IPS-18c (cell line): ENCODE data around the gene MYLK.

Experiments used
- H3K4me3 ChIP-seq: 2 replicates; pipeline ENCODE4 v1.7.0; 2013; ENCODE audit warnings: low read depth, mild to moderate bottlenecking, low read length, moderate library complexity; ENCODE audit not compliant: insufficient read depth
- H3K9me3 ChIP-seq: one replicate; pipeline ENCODE4 v1.6.1; 2013; ENCODE audit warnings: mild to moderate bottlenecking, low read length, moderate library complexity; ENCODE audit not compliant: control insufficient read depth, insufficient read depth

The MYLK gene

GRCh38 chr3:123843668-123844067 lies 40.5 kb downstream of the MYLK start:
- peaks cover 7% of the 10 kb centered on the region for H3K9me3 ChIP-seq
- no peak overlapping the region for H3K4me3 ChIP-seq

- peaks cover 2% of the 10 kb centered on the region for H3K9me3 ChIP-seq
- no peak overlapping the region for H3K4me3 ChIP-seq
These were observed 41.4 kb downstream of the MYLK start for GRCh38 chr3:123842711-123843110.

- peaks cover 2% of the 10 kb centered on the region for H3K9me3 ChIP-seq
- no peak overlapping the region for H3K4me3 ChIP-seq
These were observed 42.5 kb downstream of the MYLK start for GRCh38 chr3:123841476-123842238.

GRCh38 chr3:123840961-123841360 lies 43.2 kb downstream of the MYLK start:
- Histone ChIP-seq H3K4me3 (no peak overlapping the region), H3K9me3 (peaks cover 2% of the 10 kb centered on the region)

GRCh38 chr3:123837858-123838257 lies 46.3 kb downstream of the MYLK start:
- Histone ChIP-seq H3K9me3 (no peaks in the 10 kb centered on the region), H3K4me3 (no peak overlapping the region)

GRCh38 chr3:123834631-123835030 lies 49.5 kb downstream of the MYLK start:
- Histone ChIP-seq H3K9me3 (no peaks in the 10 kb centered on the region), H3K4me3 (no peak overlapping the region)

- H3K4me3 ChIP-seq: no peak overlapping the region
These were observed 50.7 kb downstream of the MYLK start for GRCh38 chr3:123833398-123833785.

GRCh38 chr3:123832692-123833397 lies 51.3 kb downstream of the MYLK start:
- Histone ChIP-seq H3K4me3 (no peak overlapping the region), H3K9me3 (no peaks in the 10 kb centered on the region)

More at GRCh38 chr3:123833398-123833785, 50.7 kb downstream of the MYLK start:
- no peaks in the 10 kb centered on the region for H3K9me3 ChIP-seq

GRCh38 chr3:123831420-123831819 lies 52.7 kb downstream of the MYLK start:
- no peaks in the 10 kb centered on the region for H3K9me3 ChIP-seq
- no peak overlapping the region for H3K4me3 ChIP-seq

GRCh38 chr3:123821920-123822319 lies 62.2 kb downstream of the MYLK start:
- Histone ChIP-seq H3K4me3 (no peak overlapping the region), H3K9me3 (no peaks in the 10 kb centered on the region)

GRCh38 chr3:123819949-123820348 lies 64.2 kb downstream of the MYLK start:
- no peaks in the 10 kb centered on the region for H3K9me3 ChIP-seq
- H3K4me3 ChIP-seq: no peak overlapping the region

- H3K4me3 ChIP-seq: no peak overlapping the region
- no peaks in the 10 kb centered on the region for H3K9me3 ChIP-seq
These were observed 65.2 kb downstream of the MYLK start for GRCh38 chr3:123818921-123819429.

- H3K9me3 ChIP-seq: no peaks in the 10 kb centered on the region
- H3K4me3 ChIP-seq: no peak overlapping the region
These were observed 65.7 kb downstream of the MYLK start for GRCh38 chr3:123818324-123818920.

GRCh38 chr3:123817413-123817812 lies 66.7 kb downstream of the MYLK start:
- Histone ChIP-seq H3K9me3 (no peaks in the 10 kb centered on the region), H3K4me3 (no peak overlapping the region)

- H3K9me3 ChIP-seq: no peaks in the 10 kb centered on the region
- H3K4me3 ChIP-seq: no peak overlapping the region
These were observed 67.4 kb downstream of the MYLK start for GRCh38 chr3:123816673-123817207.

GRCh38 chr3:123815981-123816380 lies 68.2 kb downstream of the MYLK start:
- no peak overlapping the region for H3K4me3 ChIP-seq
- H3K9me3 ChIP-seq: no peaks in the 10 kb centered on the region

GRCh38 chr3:123813876-123814275 lies 70.3 kb downstream of the MYLK start:
- no peak overlapping the region for H3K4me3 ChIP-seq
- H3K9me3 ChIP-seq: no peaks in the 10 kb centered on the region

GRCh38 chr3:123809597-123809996 lies 74.5 kb downstream of the MYLK start:
- H3K9me3 ChIP-seq: no peaks in the 10 kb centered on the region
- no peak overlapping the region for H3K4me3 ChIP-seq
